Peyer's patch (tissue), 4 donors: ENCODE data around the gene LDB1. TPM values are rescaled to one million over a fixed set of nuclear protein-coding genes. Genes with fewer than 3 reads are reported as not detected.
A peak's percentile ranks its signal among the peaks of the same experiment; 100 is the strongest.

ENCODE experiments used
- DNase-seq, 3 donors: peaks; one replicate each; pipeline ENCODE4 v3.0.0-alpha.2; 2017 to 2019
- H3K27ac ChIP-seq, 4 donors: fragments of 200-600 bp; sonication (generic); one replicate each; pipeline ENCODE4 v1.5.1; 2016 to 2019
- H3K27me3 ChIP-seq, 2 donors: fragments of 200-600 bp; sonication (generic); one replicate each; pipeline ENCODE4 v1.5.1; 2019
- H3K36me3 ChIP-seq, 3 donors: fragments of 200-600 bp; sonication (generic); one replicate each; pipeline ENCODE4 v1.5.1; 2016 to 2019
- H3K4me1 ChIP-seq, 4 donors: fragments of 200-600 bp; sonication (generic); one replicate each; pipeline ENCODE4 v1.5.1; 2016 to 2019
- H3K4me3 ChIP-seq, 4 donors: fragments of 200-600 bp; sonication (generic); 1 replicate in 3 of 4; 2 replicates in 1 of 4; pipeline ENCODE4 v1.5.1; 2016 to 2019; ENCODE audit warnings: mild to moderate bottlenecking in 1 of 4
- H3K9me3 ChIP-seq, 4 donors: fragments of 200-600 bp; sonication (generic); one replicate each; pipeline ENCODE4 v1.5.1; 2016 to 2019; ENCODE audit warnings: mild to moderate bottlenecking in 1 of 4
- CTCF ChIP-seq, 6 experiments: fragments of 450-650 bp in 4 of 6; fragments of 200-600 bp in 2 of 6; sonication (generic) in 1 of 6; IDR thresholded peaks; one replicate each; pipeline ENCODE4 v1.5.1; 2017 to 2019; ENCODE audit warnings: antibody characterized with exemption in 6 of 6, mild to moderate bottlenecking in 3 of 6, moderate library complexity in 1 of 6
- POLR2A ChIP-seq, 2 donors: fragments of 450-650 bp; IDR thresholded peaks; one replicate each; pipeline ENCODE4 v1.5.1; 2017; ENCODE audit warnings: antibody characterized with exemption in 2 of 2, mild to moderate bottlenecking in 2 of 2, moderate library complexity in 2 of 2
- total RNA-seq, 4 donors: library from RNA; depleted of rRNA; stranded (reverse); fragments of >200 nt; gene quantifications; one replicate each; pipeline ENCODE4 v1.1.0, GENCODE V29; 2016

Gene LDB1
- total RNA-seq = 10 to 100 TPM; 19.6 to 67.7 (median 42.1) TPM

GRCh38 chr10:102120142-102120990 lies at the start of gene LDB1:
LDB1 (minus strand) TSS chr10:102120368; CDS start chr10:102120110, 258 bp downstream.
- H3K36me3 ChIP-seq = no peaks in the 10 kb centered on the region
- peak within 1 kb of the TSS; percentile 61 to 89 (median 72) for H3K4me3 ChIP-seq
- peak; percentile 76 to 88 (median 86) for DNase-seq
- H3K27me3 ChIP-seq = no peaks in the 10 kb centered on the region
- peak in 2 of 6 experiments; percentile 37 to 40 for TF ChIP-seq CTCF (IDR thresholded peaks at IDR 0.05)
- peak; percentile 80 to 84 for TF ChIP-seq POLR2A (IDR thresholded peaks at IDR 0.05)
- H3K4me1 ChIP-seq = peaks cover 0 to 52% (median 32%) of the 10 kb centered on the region in 4 donors
- peak within 1 kb of the TSS; percentile 97 to 99 (median 98) for H3K27ac ChIP-seq
- H3K9me3 ChIP-seq = no peaks in the 10 kb centered on the region

GRCh38 chr10:102167861-102168260 lies 47.7 kb upstream of the LDB1 start:
- Histone ChIP-seq H3K27ac (no peak overlapping the region), H3K4me1 (no peaks in the 10 kb centered on the region), H3K36me3 (peaks cover 0 to 14% (median 0%) of the 10 kb centered on the region in 3 donors), H3K27me3 (no peaks in the 10 kb centered on the region), H3K9me3 (no peaks in the 10 kb centered on the region), H3K4me3 (no peak overlapping the region)
- no peak for TF ChIP-seq CTCF (IDR thresholded peaks at IDR 0.05)
- TF ChIP-seq POLR2A (IDR thresholded peaks at IDR 0.05) = no peak
- DNase-seq = no peak

GRCh38 chr10:102163342-102163989 lies 43.3 kb upstream of the LDB1 start:
- Histone ChIP-seq H3K27ac (no peak overlapping the region), H3K36me3 (peaks cover 0 to 58% (median 0%) of the 10 kb centered on the region in 3 donors), H3K27me3 (no peaks in the 10 kb centered on the region), H3K9me3 (no peaks in the 10 kb centered on the region), H3K4me1 (no peaks in the 10 kb centered on the region), H3K4me3 (no peak overlapping the region)
- TF ChIP-seq POLR2A (IDR thresholded peaks at IDR 0.05) (no peak), CTCF (IDR thresholded peaks at IDR 0.05) (no peak)
- no peak for DNase-seq

GRCh38 chr10:102159831-102160230 lies 39.7 kb upstream of the LDB1 start:
- H3K36me3 ChIP-seq = peaks cover 0 to 75% (median 0%) of the 10 kb centered on the region in 3 donors
- TF ChIP-seq CTCF (IDR thresholded peaks at IDR 0.05) (no peak), POLR2A (IDR thresholded peaks at IDR 0.05) (no peak)

GRCh38 chr10:102159051-102159597 lies 39.0 kb upstream of the LDB1 start:
- H3K27ac ChIP-seq = no peak overlapping the region
- H3K4me3 ChIP-seq = no peak overlapping the region
- no peak for DNase-seq
- no peaks in the 10 kb centered on the region for H3K9me3 ChIP-seq
- peaks cover 0 to 74% (median 0%) of the 10 kb centered on the region in 3 donors for H3K36me3 ChIP-seq
- no peak for TF ChIP-seq POLR2A (IDR thresholded peaks at IDR 0.05)
- TF ChIP-seq CTCF (IDR thresholded peaks at IDR 0.05) = no peak
- H3K4me1 ChIP-seq = no peaks in the 10 kb centered on the region
- no peaks in the 10 kb centered on the region for H3K27me3 ChIP-seq

More at GRCh38 chr10:102159831-102160230, 39.7 kb upstream of the LDB1 start:
- no peak overlapping the region for H3K4me3 ChIP-seq
- H3K9me3 ChIP-seq = no peaks in the 10 kb centered on the region
- DNase-seq = no peak
- H3K27me3 ChIP-seq = no peaks in the 10 kb centered on the region
- H3K27ac ChIP-seq = no peak overlapping the region
- no peaks in the 10 kb centered on the region for H3K4me1 ChIP-seq
